ENCODE measurements around the gene TPPP.

DNA sequence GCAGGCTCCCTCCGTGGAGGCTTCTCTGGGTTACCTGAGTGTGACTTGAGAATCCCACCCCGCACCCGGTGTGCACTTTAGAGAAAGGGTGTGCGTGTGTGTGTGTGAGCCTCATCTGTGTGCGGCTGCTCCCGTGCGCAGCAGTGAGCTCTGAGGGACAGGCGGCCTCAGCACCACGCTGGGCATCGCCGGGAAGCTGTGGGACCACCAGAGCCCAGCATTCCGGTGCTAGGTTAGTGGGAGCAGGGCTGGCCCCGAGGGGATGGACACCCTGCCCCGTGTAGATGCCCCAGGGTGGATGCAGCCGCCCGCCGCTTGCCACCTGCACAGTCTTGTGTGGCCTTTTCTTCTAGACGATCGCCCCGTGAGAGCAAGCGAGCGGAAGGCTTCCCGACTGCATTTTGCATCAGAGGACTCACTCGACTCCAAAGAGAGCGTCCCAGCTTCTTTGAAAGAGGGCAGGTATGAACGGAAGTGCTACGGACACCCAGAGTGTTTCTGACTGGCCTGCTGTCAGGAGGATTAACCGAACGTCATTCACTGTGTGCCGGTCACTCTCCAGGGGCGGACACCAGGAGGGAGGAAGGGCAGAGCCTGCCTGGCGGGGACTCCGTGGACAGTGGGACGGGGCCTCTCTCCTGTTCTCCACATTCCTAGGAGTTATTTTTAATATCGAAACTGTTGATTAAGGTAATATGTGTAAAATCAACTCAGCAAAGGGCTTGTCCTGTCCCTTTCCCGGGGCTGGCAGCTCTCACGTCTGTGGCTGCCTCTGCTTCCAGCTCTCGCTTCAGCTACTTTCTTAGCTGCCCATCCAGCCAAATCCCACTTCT, 68.8 kb downstream of the TPPP start:
- TF ChIP-seq EZH2 (IDR thresholded peaks at IDR 0.05; ENCODE audit: borderline replicate concordance, low read depth, low read length, severe bottlenecking) (no peak), CTCF (IDR thresholded peaks at IDR 0.05; ENCODE audit: extremely low read depth in 1 of 2, insufficient read depth in 1 of 2, low read depth in 1 of 2, low read length in 2 of 2) (no peak), POLR2A (IDR thresholded peaks at IDR 0.05; ENCODE audit: low read depth, low read length) (no peak)
